ENCODE data around the gene SLC35G1.

The SLC35G1 gene

GRCh38 chr10:93893646-93894515, at the start of gene SLC35G1:
Gene SLC35G1, plus strand, starts transcription at chr10:93893978. Its CDS starts 56 bp downstream, at chr10:93894034.
- peak; percentile 85 for DNase-seq

- no peak for DNase-seq
Observed at GRCh38 chr10:93844979-93845626, 48.7 kb upstream of the SLC35G1 start.

GRCh38 chr10:93849593-93849992, 44.2 kb upstream of the SLC35G1 start:
- DNase-seq, result no peak

- DNase-seq, result no peak
Observed at GRCh38 chr10:93850031-93851015, 43.5 kb upstream of the SLC35G1 start.

- DNase-seq, result no peak
Observed at GRCh38 chr10:93851169-93851568, 42.6 kb upstream of the SLC35G1 start.

GRCh38 chr10:93852476-93853095, 41.2 kb upstream of the SLC35G1 start:
- DNase-seq, result peak; percentile 15

GRCh38 chr10:93854975-93855374, 38.8 kb upstream of the SLC35G1 start:
- DNase-seq, result no peak

- no peak for DNase-seq
Observed at GRCh38 chr10:93856349-93857145, 37.2 kb upstream of the SLC35G1 start.

GRCh38 chr10:93859049-93859655, 34.6 kb upstream of the SLC35G1 start:
- peak; percentile 35 for DNase-seq

GRCh38 chr10:93861825-93862224, 32.0 kb upstream of the SLC35G1 start:
- DNase-seq, result no peak

GRCh38 chr10:93865794-93866425, 27.9 kb upstream of the SLC35G1 start:
- DNase-seq, result no peak

GRCh38 chr10:93867525-93867924, 26.3 kb upstream of the SLC35G1 start:
- DNase-seq, result no peak

- no peak for DNase-seq
Observed at GRCh38 chr10:93871671-93872204, 22.0 kb upstream of the SLC35G1 start.

GRCh38 chr10:93872375-93873158, 21.2 kb upstream of the SLC35G1 start:
- no peak for DNase-seq

GRCh38 chr10:93873420-93874115, 20.2 kb upstream of the SLC35G1 start:
- DNase-seq, result peak; percentile 74

GRCh38 chr10:93874309-93875031, 19.3 kb upstream of the SLC35G1 start:
- DNase-seq, result no peak

GRCh38 chr10:93875032-93875358, 18.8 kb upstream of the SLC35G1 start:
- DNase-seq, result no peak

GRCh38 chr10:93876381-93876780, 17.4 kb upstream of the SLC35G1 start:
- DNase-seq, result no peak
